DND-41 (cell line): ENCODE measurements around the gene PAPLN.

Experiments
- EZH2 ChIP-seq: IDR thresholded peaks from 3 replicates; pipeline ENCODE4 v1.6.1; 2012; ENCODE audit warnings: borderline replicate concordance, low read depth, mild to moderate bottlenecking, moderate library complexity, low read length, inconsistent platforms; ENCODE audit not compliant: severe bottlenecking
- TF ChIP-seq, protein P1 (sequence below): IDR thresholded peaks from 2 replicates; pipeline ENCODE4 v1.5.1; 2012; ENCODE audit warnings: borderline replicate concordance, low read length, moderate library complexity, mild to moderate bottlenecking; ENCODE audit not compliant: poor library complexity, severe bottlenecking; ENCODE audit errors: extremely low read depth

GRCh38 chr14:73280903-73281302, 43.6 kb downstream of the PAPLN start:
- TF ChIP-seq, protein P1, sequence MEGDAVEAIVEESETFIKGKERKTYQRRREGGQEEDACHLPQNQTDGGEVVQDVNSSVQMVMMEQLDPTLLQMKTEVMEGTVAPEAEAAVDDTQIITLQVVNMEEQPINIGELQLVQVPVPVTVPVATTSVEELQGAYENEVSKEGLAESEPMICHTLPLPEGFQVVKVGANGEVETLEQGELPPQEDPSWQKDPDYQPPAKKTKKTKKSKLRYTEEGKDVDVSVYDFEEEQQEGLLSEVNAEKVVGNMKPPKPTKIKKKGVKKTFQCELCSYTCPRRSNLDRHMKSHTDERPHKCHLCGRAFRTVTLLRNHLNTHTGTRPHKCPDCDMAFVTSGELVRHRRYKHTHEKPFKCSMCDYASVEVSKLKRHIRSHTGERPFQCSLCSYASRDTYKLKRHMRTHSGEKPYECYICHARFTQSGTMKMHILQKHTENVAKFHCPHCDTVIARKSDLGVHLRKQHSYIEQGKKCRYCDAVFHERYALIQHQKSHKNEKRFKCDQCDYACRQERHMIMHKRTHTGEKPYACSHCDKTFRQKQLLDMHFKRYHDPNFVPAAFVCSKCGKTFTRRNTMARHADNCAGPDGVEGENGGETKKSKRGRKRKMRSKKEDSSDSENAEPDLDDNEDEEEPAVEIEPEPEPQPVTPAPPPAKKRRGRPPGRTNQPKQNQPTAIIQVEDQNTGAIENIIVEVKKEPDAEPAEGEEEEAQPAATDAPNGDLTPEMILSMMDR, result no peak
- no peak for TF ChIP-seq EZH2
